GM18907 (cell line): ENCODE measurements around the gene YIF1A.
"Not testable (repeated sequence)": the region's sequence is repeated elsewhere in the genome, so short reads cannot be mapped to it uniquely, and the experiment has no call there.

ENCODE experiments used
- ATAC-seq: cut with Tn5 transposase; IDR thresholded peaks from one replicate; pipeline ENCODE4 v1.9.1; 2021; ENCODE audit warnings: mild to moderate bottlenecking, moderate library complexity; ENCODE audit not compliant: unreplicated experiment

The YIF1A gene

DNA sequence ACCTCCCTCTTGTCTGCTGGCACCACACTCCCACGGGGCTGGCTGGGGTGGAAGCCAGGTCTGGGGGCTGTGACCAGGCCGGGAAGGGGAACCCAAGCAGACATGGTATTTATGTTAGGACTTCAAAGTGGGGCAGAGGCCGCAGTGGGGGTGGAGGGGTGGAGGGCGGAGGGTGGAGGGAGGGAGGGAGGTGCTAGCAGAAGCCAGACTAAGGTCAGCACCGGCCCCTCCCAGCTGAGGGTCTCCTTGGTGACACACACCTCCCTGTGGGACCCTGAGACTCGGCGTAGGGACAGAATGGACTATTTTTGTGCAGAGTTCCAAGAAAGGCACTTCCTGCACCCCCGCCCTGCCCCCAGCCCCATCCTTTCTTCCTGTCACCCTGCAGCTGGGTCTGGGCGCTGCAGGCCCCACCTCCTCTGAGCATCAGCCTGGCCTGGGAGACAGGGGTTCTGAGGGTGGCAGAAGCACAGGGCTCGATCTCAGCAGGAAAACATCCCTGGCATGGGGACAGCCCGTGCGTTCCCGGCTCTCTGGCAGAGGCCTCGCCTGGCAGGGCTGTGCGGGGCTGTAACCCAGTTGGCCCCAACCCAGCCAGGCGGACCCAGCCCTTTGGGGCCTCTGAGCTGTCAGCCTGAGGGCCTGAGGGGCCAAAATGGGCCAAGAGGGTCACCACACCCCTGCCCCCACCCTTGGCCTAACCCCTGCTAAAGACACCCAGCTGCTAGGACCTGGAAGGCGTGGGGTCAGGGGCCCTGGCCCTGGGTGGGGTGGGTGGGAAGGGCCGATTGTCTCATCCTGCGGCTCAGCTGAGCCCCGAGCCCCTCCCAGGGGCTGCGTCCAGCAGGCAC is 37.5 kb upstream of the YIF1A start:
- ATAC-seq, result no peak

DNA sequence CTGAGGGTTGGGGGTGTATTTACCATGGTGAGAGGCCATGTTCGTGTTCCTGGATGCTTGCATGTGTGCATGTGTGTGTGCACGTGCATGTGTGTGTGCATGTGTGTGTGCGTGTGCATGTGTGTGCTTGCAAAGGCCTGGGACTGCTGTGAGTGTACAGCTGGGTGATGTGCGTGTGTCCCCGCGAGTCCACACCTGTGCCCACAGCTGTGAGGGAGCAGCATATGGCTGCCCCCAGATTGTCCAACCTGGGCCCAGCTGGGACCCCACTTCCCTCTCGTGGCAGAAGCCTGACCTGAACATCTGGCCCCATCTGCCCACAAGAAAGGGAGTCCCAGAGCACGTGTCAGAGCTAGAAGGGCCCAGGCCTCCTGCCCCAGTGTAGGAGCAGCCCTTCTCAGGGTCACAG is 36.3 kb upstream of the YIF1A start:
- ATAC-seq, result no peak

DNA sequence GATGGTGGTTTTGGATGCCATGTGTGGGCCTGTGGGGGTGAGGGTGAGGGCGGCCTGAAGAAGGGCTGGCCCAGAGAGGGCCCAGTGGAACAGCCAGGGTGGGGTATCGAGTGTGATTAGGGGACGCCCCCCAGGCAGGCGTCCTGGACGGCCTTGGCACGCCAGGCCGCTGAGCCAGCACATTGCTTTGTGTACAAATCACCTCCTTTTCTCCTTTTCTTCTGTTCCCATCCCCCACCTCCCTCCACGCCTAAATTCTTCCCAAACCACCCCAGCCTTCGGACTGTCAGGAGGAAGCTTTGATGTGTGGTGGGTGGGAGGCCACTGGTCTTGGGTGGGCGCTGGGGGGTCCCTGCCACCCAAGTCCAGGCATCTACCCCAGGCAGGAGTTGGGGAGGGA is 35.7 kb upstream of the YIF1A start:
- no peak for ATAC-seq

DNA sequence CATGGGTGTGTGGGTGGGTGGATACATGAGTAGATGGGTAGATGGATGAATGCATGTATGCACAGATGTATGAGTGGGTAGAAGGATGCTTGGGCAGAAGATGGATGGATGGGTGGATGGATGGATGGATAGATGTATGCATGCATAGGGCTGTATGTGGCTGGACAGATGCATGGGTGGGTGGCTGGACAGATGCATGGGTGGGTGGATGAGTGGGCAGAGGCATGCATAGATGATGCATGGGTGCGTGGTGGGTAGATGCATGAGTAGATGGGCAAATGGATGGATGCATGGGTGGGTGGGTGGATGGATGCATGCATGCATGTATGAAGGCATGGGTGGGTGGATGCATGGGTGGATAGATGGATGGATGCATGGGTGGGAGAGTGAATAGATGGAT is 34.7 kb upstream of the YIF1A start:
- no peak for ATAC-seq

DNA sequence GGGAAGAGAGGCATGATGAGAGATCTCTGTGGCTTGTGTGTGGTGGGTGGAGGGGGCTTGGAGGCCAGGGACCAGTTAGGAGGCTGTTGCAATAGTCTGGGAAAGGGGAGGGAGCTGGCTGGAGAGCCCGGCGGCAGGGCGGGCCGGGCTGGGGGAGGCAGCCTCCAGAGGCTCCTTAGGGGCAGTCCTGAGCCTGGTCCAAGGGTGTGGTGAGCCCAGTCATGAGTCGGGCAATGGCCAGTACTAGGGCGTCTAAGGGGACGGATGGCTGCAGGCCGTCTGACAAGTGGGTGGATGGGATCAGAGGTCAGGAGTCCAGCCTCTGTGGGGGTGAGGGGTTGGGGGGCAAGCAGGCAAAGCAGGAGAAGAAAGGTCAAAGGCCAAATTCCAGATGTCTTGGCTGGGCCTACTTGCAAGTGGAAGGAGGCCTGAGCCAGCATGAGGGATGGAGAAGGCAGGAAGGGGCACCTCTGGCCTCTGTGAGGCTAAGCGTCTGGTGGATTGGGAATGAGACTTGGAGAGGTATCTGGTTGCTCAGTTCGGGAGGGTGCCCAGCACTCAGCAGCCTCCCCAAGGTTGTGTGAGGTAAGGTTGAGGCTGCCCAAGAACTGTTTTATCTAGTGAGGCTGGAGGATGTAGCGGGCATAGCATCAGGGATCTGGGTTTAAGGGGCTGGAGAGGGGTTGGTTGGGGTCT is 33.9 kb upstream of the YIF1A start:
- ATAC-seq, result no peak

DNA sequence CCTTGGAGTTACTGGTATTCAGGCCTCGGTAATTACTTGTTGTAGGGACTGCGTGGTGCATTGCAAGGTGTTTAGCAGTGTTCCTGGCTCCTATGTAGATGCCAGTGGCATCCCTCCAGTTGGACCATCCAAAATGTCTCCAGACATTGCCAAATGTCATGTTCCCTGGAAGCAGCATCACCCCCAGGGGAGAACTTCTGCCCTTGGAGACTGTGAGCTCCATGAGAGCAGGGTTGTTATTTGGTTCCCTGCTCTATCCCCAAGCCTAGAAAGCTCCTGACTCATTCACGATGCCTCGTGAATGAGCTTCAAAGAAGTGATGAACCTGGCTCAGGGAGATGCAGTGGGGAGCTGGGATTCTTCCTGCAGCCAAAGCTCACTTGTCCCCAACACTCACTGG is 32.7 kb upstream of the YIF1A start:
- ATAC-seq, result no peak

DNA sequence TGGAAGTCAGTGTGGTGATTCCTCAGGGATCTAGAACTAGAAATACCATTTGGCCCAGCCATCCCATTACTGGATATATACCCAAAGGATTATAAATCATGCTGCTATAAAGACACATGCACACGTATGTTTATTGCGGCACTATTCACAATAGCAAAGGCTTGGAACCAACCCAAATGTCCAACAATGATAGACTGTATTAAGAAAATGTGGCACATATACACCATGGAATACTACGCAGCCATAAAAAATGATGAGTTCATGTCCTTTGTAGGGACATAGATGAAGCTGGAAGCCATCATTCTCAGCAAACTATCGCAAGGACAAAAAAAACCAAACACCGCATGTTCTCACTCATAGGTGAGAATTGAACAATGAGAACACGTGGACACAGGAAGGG is 31.8 kb upstream of the YIF1A start:
- not testable (repeated sequence) for ATAC-seq

DNA sequence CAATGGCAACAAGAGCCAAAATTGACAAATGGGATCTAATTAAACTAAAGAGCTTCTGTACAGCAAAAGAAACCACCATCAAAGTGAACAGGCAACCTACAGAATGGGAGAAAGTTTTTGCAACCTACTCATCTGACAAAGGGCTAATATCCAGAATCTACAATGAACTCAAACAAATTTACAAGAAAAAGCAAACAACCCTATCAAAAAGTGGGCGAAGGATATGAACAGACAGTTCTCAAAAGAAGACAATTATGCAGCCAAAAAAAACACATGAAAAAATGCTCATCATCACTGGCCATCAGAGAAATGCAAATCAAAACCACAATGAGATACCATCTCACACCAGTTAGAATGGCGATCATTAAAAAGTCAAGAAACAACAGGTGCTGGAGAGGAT is 31.3 kb upstream of the YIF1A start:
- ATAC-seq, result not testable (repeated sequence)

DNA sequence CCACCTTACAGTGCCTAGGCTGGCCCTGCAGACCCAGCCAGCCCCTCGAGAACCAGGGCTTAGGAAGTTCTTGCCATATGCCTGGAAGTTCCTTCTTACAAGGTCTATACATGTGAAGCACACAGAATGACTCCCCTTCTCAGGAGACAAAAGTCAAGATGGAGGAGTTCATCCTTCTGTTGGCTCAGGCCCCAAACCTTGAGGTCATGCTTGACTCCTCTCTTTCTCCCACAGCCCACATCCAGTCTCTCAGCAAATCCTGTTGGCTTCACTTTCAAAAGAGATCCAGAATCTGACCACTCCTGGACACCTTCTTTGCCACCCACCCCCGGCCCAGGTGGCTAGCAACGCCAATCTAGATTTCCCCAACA is 29.6 kb upstream of the YIF1A start:
- ATAC-seq, result no peak

DNA sequence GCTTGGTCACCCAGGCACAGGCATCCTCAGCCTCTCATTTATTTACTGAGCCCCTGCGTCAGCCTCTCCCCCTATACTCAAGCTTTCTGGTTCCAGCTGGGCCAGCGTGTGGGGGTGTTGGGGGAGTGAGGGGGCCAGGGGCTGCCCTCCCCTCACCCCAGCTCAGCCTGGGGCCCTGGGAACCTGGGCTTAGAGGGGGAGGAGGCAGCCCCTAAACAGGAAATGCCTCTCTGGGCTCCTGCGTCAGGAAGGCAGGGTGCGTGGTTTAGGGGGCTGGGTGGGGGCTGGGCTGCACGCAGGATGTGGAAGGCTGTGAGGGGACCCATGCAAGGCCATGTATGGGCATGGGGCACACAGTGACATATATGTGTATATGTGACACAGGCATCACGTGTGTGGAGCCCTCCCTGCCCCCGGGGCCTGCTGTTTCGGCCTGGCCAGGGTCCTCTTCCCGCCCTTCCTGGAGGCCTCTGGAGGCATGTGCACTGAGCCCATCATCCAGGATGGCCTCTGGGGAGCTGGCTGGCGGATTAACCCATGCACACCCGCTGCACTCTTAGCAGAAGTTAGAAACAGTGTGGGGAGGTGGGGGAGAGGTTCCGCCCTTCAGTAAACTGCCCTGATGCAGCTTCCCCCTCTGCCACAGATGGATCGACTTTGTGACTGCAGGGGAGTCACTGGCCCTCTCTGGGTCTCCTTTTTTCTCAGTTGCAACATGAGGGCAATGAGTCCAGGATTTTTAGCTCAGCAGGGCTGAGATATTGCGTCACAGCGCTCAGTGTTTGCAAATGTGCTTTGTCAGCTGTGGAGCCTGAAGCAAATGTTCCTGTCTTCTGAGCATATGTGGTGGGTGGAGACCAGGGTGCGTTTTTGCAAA is 29.0 kb upstream of the YIF1A start:
- ATAC-seq, result no peak

DNA sequence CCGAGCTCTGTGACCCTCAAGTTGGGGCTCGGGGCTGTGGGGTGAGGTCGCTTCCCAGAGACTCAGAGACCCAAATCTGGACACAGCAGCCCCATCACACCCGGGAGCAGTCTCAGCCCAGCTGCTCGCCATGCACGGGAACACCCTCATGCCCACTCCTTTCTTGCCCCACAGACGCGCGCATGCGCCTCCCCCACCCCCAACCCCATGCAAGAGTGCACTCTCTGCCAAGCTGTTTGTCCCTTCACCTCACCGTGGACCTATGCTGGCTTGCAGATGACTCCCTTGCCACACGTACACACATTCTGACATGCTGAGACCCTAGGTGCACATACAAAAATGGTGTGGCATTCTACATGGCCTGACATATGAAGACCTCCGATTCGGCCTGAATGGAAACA is 28.4 kb upstream of the YIF1A start:
- ATAC-seq, result no peak

DNA sequence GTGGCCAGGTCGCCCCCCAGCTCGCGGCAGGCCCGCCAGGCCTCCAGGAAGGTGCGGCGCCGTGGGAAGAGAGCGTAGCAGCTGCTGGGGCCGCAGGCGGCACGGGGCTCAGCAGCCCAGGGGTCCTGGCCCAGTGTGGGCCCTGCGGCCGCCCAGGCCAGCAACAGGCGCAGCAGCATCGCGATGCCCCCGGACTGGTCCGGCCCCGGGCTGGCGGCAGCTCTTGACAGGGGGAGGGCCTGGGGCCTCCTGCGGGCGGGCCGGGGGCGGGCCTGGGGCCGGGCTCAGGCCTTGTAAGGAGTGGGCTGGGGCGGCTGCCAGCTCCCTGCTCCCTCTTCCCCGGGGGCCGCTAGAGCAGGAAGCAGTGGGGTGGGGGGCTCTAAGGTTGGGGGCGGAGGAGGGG is 27.9 kb upstream of the YIF1A start, which contains the start of gene CD248:
TSS of gene CD248 (minus strand) at position 196 of the 403 bp plus-strand sequence. CDS start at position 179, 17 bp downstream.
- ATAC-seq, result no peak

DNA sequence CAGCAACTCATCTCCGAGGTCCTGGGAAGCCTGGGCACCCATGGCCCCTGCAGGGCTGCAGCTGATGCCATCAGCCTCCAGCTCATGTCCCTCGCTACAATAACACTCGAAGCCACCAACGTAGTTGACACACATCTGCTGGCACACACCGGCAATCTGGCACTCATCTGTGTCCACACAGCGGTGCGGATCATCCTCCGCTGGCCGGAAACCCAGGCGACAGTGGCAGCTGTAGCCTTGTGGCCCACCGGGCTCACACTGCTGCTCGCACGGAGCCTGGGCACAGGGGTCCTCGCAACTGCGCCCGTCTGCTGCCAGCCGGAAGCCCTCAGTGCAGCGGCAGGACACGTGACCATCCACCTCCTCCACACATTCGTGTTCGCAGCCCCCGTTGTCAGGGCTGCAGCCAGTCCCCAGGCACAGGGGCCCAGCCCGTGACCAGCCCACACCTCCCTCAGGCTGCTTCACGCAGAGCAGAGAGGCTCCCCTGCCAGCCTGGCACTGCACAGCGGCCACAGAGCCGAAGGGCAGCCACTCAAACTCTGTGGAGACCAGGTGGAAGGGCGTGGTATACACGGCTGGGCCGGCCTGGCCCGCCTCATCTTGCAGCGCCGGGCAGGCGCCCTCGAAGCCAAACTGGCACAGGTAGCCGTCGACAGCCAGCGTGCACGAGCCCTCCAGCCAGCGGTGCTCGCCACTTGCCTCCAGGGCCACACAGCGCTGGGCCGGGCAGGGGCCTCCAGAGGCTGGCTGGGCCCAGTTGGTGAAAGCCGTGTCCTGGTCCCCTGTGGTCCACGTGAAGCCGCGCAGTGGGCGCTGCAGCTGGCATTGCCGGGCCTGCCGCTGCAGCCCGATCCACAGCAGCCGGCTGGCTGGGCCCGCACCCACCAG is 27.2 kb upstream of the YIF1A start:
- no peak for ATAC-seq

DNA sequence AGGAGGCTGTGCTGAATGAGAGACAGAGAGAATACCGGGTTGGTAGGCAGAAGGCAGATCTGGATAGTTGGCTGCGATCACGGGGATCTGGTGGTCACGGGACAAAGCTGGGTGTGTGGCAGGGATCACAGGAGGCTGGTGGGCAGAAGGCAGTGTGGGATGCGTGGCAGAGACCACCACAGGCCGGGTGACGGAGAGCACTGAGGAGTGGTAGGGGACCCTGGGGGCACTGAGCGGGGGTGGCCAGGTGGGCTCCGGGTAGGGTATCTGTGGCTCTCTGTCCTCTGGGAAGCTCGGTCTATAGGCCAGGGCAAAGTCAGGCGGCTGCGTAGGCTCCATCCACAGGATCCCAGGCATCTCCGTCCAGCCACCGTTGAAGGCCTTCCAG is 26.5 kb upstream of the YIF1A start:
- ATAC-seq, result no peak

DNA sequence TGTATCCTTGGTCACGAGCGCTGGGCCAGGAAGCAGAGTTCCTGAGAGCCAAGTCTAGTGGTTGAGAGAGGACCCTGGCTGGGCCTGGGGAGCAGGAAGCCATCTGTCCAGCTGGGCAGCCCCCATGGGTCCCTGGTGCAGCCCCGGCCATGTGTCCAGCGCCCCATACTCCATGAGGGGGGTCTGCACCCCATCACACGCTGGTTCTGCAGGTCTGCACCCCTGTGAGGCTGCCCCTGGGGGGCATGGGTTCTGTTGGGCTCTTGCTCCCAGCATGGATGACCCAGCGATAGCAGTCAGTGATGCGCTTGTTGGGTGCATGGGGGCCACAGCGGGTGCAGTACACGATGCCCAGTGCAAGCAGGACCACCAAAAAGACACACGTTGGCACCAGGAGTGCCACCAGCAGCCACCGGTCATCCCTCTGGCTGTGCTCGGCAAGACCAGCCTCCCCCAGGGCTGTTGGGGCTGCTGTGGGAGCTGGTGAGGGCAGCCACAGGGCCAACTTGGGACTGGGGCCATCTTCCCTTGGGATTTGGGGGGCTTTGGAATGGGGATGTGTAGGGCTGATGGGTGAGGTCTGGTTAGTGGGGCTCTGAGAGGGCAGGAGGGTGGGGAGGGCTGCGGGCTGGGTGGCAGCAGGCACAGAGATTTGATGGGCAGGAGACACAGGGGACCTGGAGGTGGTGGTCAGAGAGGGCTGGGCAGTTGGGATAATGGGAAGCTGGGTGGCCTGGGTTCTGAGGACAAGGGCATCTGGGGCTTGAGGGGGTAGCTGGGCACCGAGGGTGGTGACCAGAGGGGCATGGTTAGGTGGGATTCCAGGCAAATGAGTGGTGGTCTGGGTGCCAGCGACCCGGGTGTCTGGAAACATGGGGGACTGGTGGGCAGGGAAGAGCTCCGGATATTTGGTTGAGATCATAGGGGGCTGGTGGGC is 25.9 kb upstream of the YIF1A start:
- ATAC-seq, result no peak

DNA sequence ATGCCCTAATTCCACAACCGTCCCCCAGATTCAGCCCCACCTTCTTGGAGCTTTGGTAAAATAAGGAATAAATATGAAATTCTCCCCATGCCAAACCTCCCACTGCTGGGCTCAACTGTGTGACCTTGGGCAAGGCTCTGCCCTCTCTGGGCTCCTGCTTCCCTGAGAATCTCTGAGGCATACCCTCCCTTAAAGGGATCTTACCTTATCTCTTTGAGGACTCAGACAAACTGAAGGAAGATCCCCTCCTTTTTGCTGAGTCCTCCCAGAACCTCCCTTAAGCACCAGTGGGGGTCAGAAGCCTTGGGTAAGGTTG is 25.2 kb upstream of the YIF1A start:
- ATAC-seq, result no peak

DNA sequence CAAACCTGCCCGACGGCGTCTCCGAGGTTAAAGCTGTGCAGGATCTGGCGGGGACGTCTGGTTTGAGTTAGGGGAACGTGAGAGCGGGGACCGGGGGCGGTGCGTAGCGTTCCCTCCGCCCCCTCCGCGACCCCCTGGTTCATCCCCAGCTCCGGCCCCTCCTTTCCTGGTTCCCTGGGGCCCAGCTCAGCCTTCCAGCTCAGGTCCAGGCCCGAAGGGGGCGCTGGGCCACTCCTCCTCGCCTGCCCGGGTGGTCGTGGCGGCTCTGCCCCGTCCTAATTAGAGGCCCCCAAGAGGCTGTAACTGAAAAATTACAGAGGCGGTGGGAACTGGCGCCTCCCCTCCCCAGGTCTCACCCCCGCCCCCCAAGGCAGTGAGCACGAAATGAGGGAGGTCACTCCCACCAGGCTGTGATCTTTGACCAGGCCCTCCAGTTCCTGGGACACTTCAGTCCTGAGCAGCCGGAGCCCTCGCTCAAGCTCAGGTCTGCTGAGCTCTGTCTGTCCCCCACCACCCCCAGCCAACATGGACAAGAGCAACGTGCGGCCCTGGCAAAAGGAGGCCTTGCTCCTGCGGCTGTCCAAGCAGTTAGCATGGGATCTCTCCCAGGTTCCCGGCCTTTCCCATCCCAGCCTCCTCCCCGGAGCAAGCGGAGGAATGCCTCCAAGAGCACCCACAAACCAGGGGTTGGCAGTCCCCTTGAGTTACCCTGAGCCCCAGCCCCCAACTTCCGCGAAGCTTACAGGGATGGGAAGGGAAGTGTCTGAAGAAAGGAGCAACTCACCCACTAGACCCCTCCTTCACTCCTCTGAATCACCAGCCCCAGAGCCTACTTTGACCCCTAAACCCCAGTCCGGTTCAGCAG is 24.6 kb upstream of the YIF1A start:
- no peak for ATAC-seq

DNA sequence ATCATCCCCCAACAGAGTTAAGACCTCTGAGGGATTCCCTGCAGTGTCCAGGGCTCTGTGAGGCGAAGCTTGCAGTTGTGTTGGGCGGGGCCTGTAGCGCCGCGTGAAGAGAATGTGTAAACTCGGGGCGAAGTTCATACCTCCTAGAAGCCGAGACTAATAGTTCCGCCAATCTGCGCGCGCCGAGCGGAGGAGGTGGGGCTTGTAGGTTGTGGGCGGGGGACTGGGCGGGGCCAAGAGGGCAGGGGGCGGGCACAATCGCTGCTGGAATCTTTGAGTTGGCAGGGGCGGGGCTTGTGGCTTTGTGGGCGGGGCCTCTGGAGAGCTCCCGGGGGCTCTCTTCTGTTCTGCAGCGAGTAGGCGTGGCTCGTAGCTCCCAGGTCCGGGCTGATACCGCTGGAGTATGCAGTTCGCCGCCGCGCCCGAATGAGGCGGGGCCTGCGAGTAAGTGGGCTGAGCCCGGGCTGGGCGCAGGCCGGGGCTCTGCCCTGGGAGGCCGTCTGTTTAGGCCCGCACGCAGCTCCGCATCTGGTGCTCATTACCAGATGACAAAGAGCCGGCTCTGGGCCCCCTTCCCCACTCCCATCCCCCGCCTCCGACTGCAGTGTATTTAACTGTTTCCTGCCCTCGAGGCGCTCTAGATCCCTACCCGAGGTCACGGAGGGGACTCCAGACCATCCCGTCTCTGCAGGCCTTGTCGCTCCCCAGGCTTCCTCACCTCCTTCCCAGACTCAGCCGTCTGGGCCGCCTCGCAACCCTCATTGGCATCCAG is 23.8 kb upstream of the YIF1A start:
- ATAC-seq, result peak; percentile 57
